HG02973 (cell line): ENCODE measurements around the gene MYMK.

Source experiments
- ATAC-seq: cut with Tn5 transposase; IDR thresholded peaks from one replicate; pipeline ENCODE4 v1.9.1; 2021; ENCODE audit warnings: moderate library complexity; ENCODE audit not compliant: unreplicated experiment

The MYMK gene

GRCh38 chr9:133470427-133470924 is 54.3 kb downstream of the MYMK start:
- ATAC-seq = no peak

- ATAC-seq = no peak
Measured at GRCh38 chr9:133468777-133469421, 55.9 kb downstream of the MYMK start.

DNA sequence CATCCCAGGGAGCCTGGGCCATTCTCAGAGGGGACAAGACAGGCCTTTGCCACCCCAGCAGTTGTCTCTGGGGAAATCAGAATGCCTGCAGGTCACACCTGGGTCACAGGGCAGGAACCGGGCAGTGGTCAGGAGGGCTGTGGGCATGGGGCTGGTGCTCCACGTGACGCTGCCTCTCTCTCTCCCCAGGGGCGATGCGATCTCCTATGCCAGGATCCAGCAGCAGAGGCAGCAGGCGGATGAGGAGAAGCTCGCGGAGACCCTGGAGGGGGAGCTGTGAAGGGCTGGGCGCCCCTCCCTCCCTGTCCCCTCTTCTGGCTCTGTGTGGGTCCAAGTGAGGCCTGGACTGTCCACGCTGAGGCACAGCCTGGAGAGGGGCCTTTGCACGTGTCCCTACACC is 56.4 kb downstream of the MYMK start:
- ATAC-seq = no peak

GRCh38 chr9:133467101-133467500 is 57.7 kb downstream of the MYMK start:
- no peak for ATAC-seq

DNA sequence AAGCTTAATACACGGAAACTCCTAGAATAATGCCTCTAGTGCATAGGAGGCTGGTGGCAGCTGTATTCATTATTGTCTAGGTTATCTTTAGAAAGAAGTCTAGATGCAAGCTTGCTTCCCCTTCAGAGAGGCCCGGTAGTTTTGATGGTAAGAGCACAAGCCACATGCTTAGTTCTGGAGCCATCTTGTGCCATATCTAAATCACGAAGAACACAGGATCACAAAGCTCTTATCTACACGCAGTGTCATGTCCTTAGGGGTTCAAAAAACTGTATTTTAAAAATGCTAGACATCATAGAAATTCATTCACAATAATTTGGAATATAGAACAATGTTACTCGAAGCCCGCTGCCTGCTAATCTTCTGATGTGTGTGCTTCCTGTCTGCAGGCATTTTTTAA is 58.8 kb downstream of the MYMK start:
- no peak for ATAC-seq

GRCh38 chr9:133464638-133465037 is 60.1 kb downstream of the MYMK start:
- no peak for ATAC-seq
